ENCODE data around the gene AVPR2.

GRCh38 chrX:153951683-153952372 is 47.4 kb downstream of the AVPR2 start:
- no peak for TF ChIP-seq SIN3A (IDR thresholded peaks at IDR 0.05; ENCODE audit: borderline replicate concordance, insufficient read depth, low read length)
- TF ChIP-seq REST (IDR thresholded peaks at IDR 0.05; ENCODE audit: insufficient read depth in 1 of 2, low read depth in 2 of 2, low read length in 2 of 2): no peak
- no peak for TF ChIP-seq POLR2AphosphoS5 (IDR thresholded peaks at IDR 0.05; ENCODE audit: low read depth, low read length)
- TF ChIP-seq TAF1 (IDR thresholded peaks at IDR 0.05; ENCODE audit: borderline replicate concordance, insufficient read depth, low read length): no peak
